GM21576 (cell line): ENCODE measurements around the gene RGS3.
"Not testable (repeated sequence)": the region's sequence is repeated elsewhere in the genome, so short reads cannot be mapped to it uniquely, and the experiment has no call there.

Experiments
- ATAC-seq: cut with Tn5 transposase; IDR thresholded peaks from one replicate; pipeline ENCODE4 v1.9.1; 2021; ENCODE audit warnings: mild to moderate bottlenecking, moderate library complexity; ENCODE audit not compliant: unreplicated experiment

RGS3 gene

DNA sequence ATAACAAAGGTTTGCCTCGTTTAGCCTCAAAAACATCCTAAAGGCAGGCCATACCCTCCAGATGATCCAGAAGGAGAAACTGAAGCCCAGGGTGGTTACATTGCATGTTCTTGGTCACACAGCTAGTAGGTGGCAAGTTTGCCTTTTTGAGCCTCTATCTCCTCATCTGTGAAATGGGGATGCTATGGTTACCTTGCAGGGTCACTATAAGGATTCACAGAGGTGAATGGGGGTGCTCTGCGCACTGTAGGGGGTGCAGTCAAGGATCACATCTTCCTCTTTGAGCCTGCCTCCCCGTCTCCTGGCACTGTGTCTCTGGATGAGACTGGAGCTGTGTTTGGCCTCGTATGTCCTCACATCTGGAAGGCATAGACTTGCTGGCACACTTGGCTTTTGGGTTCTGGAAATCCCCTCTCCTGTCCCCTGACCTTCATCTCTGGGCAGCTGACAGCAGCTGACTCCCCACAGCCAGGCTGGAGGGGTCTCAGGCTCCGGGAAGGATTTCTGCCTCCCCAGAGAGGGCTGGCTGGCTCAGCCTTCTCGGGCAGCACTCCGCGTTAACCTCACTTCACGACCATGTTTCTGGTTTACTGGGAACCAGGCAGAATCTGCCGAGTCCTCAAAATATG lies 167.7 kb downstream of the RGS3 start:
- no peak for ATAC-seq

DNA sequence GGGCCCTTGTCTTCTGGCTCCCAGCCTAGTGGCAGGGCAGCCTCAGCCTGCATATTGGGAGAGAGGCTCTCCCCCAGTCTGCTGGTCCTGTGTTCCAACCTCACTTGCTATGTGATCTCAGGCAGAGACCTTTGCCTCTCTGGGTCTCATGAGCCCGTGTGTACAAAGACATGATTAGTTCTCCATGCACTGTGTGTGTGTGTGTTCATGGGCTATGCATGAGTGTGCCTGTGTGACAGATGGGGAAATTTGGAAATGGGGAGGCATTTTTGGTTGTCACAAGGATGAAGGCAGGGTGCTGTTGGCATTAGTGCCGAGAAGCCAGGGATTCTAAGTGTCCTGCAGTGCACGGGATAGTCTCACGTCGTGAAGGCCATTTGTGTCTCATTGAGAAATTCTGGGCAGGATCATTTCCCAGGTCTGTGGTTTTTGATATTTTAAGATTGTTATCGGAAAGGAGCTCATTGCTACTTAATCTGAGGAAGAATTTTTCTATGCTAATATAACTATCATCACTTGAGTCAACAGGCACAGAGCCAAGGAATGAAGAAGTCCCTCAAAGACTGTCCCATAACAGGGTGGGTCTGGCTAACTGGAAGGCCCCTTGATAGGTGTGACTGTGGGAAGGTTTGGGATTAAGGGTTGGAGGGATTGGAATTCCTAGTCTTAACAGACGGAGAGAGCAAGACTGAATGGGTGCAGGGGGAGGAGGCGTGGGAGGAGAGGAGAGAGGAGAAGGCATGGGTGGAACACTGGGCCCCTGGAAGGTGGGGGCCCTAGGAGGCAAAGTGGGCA lies 168.5 kb downstream of the RGS3 start:
- no peak for ATAC-seq

DNA sequence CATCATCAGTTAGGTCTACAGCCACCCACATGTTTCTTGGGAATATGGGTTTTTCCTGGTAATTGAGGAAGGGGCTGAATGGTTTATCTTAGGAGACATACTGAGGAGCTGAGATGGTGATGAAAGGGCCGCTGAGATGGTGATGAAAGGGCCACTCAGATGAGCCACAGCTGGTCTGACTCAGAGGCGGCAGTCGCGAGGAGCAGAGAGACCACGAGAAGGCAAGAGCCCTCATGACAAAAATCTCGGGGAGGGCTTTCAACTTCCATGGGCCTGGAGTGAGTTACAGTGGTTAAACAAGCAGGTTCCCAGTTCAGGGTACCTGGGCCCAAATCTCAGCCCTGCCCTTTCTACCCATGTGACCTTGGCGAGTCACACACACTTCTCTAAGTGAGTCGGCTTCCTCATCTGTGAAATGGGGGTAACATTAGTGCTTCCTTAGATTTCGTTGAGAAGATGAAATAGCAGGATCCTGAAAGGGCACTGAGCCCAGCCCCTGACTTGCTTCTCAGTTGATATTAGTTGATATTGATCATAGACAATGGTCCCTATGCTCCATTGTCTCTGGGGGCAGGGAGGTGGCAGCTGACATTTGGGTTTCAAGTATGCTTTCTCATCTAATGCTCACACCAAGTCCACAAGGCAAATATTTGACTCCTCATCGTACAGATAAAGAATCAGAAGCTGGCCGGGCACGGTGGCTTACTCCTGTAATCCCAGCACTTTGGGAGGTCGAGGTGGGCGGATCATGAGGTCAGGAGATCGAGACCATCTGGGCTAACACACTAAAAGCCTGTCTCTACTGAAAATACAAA lies 169.5 kb downstream of the RGS3 start:
- ATAC-seq = no peak

DNA sequence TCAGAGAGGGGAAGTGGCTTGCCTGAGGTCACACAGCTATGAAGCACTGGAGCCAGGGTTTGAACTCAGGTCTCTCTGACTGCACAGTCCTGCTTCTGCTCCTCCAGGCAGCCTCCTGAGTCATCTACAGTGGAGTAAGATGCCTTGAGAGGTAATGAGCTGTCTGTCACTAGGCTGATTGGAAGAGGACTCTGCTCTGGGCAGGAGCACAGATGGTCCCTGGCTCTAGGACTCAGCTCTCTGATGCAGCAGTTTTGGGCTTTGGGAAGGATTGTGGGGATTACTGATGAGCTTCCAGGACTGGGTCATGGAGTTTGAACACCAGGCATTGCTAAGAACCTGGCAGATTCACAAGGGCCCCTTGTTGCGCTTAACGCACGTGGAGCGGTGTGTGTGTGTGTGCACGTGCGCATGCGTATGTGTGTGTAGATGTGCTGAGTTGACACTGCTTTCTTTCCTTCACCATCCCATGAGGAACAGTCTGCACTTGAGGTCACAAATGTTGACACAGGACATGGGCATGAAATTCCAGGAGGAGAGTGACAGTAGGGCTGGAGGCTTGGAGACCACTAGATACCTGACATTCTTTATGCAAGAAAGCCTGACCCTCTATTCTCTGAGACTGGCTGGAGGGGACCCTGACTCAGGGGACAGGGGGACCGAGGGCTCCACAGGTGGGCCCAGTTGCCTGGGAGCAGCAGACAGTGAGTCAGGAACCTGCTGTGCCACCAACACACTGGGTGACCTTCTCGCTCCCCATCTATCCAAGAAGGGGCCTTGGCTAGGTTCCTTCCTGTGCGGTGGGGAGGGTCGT lies 170.5 kb downstream of the RGS3 start:
- no peak for ATAC-seq

GRCh38 chr9:113634596-113635515 lies 171.3 kb downstream of the RGS3 start:
- no peak for ATAC-seq

- no peak for ATAC-seq
These were observed 172.1 kb downstream of the RGS3 start for GRCh38 chr9:113635586-113635985.

DNA sequence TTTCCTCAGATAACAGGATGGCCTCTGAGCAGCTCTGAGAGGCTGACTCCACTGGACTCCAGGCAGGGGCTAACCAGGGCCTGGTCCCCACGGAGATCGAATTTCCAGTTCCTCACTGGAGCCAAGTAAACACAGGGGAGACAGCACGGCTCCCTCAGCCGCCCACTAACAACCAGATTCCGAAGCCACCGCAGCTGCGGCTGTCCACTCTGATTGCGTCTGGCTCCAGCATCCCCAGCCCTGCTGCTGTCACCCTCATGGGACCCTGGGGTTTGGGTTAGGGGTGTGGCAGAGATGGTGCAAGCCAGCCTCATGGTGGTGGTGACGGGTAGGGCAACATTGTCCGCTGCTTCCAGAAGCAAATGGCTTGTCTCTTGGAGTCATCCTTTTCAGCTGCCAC lies 172.6 kb downstream of the RGS3 start:
- no peak for ATAC-seq

- ATAC-seq = no peak
These were observed 173.2 kb downstream of the RGS3 start for GRCh38 chr9:113636693-113637092.

GRCh38 chr9:113638490-113638889 lies 175.0 kb downstream of the RGS3 start:
- ATAC-seq = no peak

DNA sequence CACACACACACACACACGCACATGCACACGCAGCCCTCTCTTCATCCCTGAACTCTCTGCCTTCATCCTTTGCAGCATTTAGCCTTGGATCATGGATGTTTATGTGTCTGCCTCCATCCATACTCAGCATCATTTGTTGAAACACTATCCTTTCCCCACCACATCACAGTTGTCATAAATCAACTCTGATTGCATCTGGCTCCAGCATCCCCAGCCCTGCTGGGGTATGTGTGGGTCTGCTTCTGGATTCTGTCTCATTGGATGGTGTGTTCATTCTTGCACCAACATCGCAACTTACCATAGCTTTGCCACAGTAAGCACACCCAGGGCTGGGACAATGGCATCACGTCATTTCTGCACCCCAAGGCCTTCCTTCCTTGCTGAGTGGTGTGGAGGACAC lies 175.4 kb downstream of the RGS3 start:
- ATAC-seq = no peak

GRCh38 chr9:113639411-113639970 lies 176.0 kb downstream of the RGS3 start:
- ATAC-seq = not testable (repeated sequence)

GRCh38 chr9:113640418-113640817 lies 176.9 kb downstream of the RGS3 start:
- ATAC-seq = no peak

DNA sequence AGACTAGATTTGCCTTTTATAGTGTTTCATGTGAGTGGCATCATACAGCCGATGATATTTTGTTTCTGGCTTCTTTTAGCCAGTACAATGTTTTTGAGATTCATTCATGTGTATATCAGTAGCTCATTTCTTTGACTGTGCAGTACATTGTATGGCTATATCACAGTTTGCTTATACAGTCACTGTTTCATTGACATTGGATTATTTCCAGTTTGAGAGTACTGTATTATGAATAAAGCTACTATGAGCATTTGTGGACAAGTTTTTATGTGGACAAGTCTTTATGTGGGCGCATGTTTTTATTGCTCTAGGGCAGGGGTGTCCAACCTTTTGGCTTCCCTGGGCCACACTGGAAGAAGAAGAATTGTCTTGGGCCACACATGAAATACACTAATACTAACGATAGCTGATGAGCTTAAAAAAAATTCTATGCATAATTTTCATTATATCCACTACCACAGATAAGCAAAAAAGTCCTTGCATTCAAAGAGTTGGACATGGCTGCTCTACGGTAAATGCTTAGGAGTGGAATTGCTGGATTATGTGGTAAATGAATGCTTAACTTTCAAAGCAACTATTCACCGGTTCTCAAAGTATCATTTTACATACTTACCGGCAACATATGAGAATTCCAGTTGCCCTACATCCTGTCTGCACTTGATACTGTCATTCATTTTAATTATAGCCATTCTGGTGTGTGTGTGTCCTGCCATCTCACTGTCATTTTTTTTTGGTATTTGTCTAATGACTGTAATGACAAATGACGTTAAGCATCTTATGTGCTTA lies 177.8 kb downstream of the RGS3 start:
- ATAC-seq = no peak

DNA sequence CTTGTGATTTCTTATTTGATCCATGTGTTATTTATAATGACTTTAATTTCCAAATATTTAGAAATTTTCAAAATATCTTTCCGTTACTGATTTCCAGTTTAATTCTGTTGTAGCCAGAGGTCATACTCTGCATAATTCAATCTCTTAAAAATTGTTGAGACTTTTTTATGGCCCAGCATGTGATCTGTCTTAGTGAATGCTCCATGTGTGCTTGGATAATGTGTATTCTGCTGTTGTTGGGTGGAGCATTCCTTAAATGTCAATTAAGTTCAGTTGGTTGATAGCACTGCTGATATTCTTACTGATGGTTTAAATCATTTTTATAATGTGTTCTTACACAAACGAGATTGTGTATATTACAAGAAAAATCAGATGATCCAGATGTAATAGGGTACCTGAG lies 180.8 kb downstream of the RGS3 start:
- no peak for ATAC-seq

DNA sequence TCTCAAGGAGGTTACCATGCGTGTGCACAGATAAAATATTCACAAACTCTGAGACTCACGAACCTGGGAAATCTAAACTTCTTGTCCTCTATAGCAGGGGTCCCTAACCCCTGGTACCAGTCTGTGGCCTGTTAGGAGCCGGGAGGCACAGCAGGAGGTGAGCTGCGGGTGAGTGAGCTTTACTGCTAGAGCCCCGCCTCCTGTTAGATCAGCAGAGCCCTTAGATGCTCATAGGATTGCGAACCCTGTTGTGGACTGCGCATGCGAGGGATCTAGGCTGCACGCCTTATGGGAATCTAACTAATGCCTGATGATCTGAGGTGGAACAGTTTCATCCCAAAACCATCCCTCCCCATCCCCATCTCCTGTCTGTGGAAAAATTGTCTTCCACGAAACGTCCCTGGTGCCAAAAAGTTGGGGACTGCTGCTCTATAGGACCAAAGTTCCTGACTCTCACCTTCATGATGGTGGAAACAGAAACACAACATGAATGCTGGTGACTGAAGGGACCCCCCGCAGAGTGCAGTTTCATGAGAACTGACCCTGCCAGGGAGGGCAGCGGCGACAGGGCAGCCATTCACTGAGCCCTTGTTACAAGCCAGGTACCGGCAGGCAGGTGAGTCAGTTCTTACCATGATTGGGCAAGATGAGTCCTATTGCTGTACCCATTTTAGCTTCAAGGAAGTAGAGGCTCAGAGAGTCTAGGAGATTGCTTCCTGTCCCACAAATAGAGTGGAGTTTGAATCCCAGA lies 181.9 kb downstream of the RGS3 start:
- ATAC-seq = no peak

- ATAC-seq = no peak
These were observed 182.4 kb downstream of the RGS3 start for GRCh38 chr9:113645978-113646253.

DNA sequence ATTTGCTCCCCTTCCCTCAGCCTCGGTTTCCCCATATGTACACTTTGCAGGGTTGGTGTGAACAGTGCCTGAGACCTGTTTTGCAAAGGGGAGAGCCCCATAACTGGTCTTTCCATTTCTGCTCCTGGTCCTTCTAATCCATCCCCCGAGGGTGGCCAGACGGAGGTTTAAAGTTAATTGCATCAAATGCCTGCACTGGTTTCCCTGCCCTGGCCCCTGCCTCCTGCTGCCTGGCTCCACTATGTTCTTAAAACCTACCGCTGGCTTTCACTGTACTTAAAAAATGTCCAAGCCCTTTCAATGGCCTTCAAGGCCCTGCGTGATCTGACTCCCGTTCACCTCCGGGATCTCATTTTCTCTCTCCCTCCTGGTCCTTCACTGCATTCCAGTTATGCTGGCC lies 183.0 kb downstream of the RGS3 start:
- no peak for ATAC-seq
